Loucy (cell line): ENCODE results near the gene SYNPO.

Experiments
- H2AFZ ChIP-seq: fragments of 200-600 bp; sonication (generic); 2 replicates; pipeline ENCODE4 v1.6.0; 2016; ENCODE audit warnings: antibody characterized with exemption, mild to moderate bottlenecking, low read length, moderate library complexity
- H3F3A ChIP-seq: fragments of 200-600 bp; 2 replicates; pipeline ENCODE4 v1.6.0; 2016; ENCODE audit warnings: antibody characterized with exemption, low read depth, mild to moderate bottlenecking
- H3K27me3 ChIP-seq: fragments of 200-600 bp; sonication (generic); 2 replicates; pipeline ENCODE4 v1.6.1; 2014; ENCODE audit warnings: low read length, mild to moderate bottlenecking; ENCODE audit not compliant: insufficient read depth, poor library complexity, severe bottlenecking
- H3K36me3 ChIP-seq: fragments of 200-600 bp; sonication (generic); 2 replicates; pipeline ENCODE4 v1.6.1; 2016; ENCODE audit warnings: low read length; ENCODE audit not compliant: insufficient read depth
- H3K4me1 ChIP-seq: fragments of 200-600 bp; sonication (generic); 2 replicates; pipeline ENCODE4 v1.5.1; 2014; ENCODE audit warnings: low read length, mild to moderate bottlenecking; ENCODE audit not compliant: insufficient read depth, poor library complexity, severe bottlenecking
- H3K4me2 ChIP-seq: fragments of 200-600 bp; sonication (generic); 2 replicates; pipeline ENCODE4 v1.6.0; 2014; ENCODE audit warnings: antibody characterized with exemption, low read length, low read depth, mild to moderate bottlenecking; ENCODE audit not compliant: poor library complexity, severe bottlenecking
- H3K4me3 ChIP-seq: fragments of 200-600 bp; sonication (generic); 2 replicates; pipeline ENCODE4 v1.5.1; 2014; ENCODE audit warnings: low read length, mild to moderate bottlenecking, mixed read lengths; ENCODE audit not compliant: poor library complexity, severe bottlenecking
- H3K79me2 ChIP-seq: fragments of 200-600 bp; sonication (generic); 2 replicates; pipeline ENCODE4 v1.6.1; 2014; ENCODE audit warnings: low read length; ENCODE audit not compliant: insufficient read depth
- H3K9ac ChIP-seq: fragments of 200-600 bp; sonication (generic); 2 replicates; pipeline ENCODE4 v1.6.0; 2014; ENCODE audit warnings: mild to moderate bottlenecking, low read depth, low read length, moderate library complexity; ENCODE audit not compliant: poor library complexity, severe bottlenecking
- H3K9me2 ChIP-seq: fragments of 200-600 bp; sonication (generic); replicated peaks from 2 replicates; pipeline ENCODE4 v1.6.1; 2016; ENCODE audit warnings: low read depth, low read length, mixed read lengths
- H3K9me3 ChIP-seq: fragments of 200-600 bp; sonication (generic); 2 replicates; pipeline ENCODE4 v1.6.1; 2014; ENCODE audit warnings: mild to moderate bottlenecking, antibody characterized with exemption, low read length, low read depth; ENCODE audit not compliant: insufficient read depth
- H4K20me1 ChIP-seq: fragments of 200-600 bp; sonication (generic); 2 replicates; pipeline ENCODE4 v1.6.0; 2014; ENCODE audit warnings: antibody characterized with exemption, low read length, mild to moderate bottlenecking; ENCODE audit not compliant: insufficient read depth, poor library complexity, severe bottlenecking
- EZH2phosphoT487 ChIP-seq: fragments of 200-600 bp; IDR thresholded peaks from 2 replicates; pipeline ENCODE4 v1.6.1; 2018; ENCODE audit warnings: antibody characterized with exemption, mild to moderate bottlenecking, moderate library complexity, borderline replicate concordance
- TF ChIP-seq, protein P1 (sequence below): fragments of 200-600 bp; sonication (generic); conservative IDR thresholded peaks from 2 replicates; pipeline ENCODE4 v1.5.1; 2014; ENCODE audit warnings: mild to moderate bottlenecking, antibody characterized with exemption, low read length

Gene SYNPO

DNA sequence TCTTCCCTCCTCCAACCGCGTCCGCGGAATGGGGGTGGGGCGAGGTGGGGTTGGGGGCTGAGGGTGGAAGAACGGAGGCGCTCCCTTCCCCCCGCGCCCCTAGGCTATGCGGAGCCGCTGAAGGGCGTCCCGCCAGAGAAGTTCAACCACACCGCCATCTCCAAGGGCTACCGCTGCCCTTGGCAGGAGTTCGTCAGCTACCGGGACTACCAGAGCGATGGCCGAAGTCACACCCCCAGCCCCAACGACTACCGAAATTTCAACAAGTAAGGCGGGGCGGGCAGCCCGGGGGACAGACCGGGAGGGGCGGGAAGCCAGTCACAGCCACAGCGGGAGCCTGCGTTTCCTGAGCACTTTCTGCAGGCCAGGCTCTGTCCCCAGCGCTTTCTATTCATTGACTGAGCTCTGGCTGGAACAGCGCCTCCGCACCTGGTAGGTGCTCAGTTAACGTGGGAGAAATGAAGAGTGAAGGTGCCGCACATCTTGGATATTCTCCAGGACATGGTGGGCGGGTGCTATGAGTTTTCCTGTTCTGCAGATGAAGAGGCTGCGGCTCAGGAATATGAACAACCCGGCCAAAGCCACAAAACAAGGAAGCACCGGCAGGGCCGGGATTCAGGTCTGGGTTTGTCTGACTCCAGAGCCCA is 31.9 kb downstream of the SYNPO start:
- Histone ChIP-seq H3K79me2 (no peaks in the 10 kb centered on the region), H2AFZ (peak overlapping the region; percentile 75), H3K27me3 (no peaks in the 10 kb centered on the region), H3F3A (no peaks in the 10 kb centered on the region; the same call in 1 of the 2 replicates), H3K4me2 (peak overlapping the region; percentile 50), H3K9me2 (no peaks in the 10 kb centered on the region), H3K4me3 (peak overlapping the region; percentile 62), H3K4me1 (no peaks in the 10 kb centered on the region), H3K36me3 (no peaks in the 10 kb centered on the region), H3K9ac (peak overlapping the region; percentile 49), H4K20me1 (no peaks in the 10 kb centered on the region), H3K9me3 (no peaks in the 10 kb centered on the region)
- TF ChIP-seq, protein P1, sequence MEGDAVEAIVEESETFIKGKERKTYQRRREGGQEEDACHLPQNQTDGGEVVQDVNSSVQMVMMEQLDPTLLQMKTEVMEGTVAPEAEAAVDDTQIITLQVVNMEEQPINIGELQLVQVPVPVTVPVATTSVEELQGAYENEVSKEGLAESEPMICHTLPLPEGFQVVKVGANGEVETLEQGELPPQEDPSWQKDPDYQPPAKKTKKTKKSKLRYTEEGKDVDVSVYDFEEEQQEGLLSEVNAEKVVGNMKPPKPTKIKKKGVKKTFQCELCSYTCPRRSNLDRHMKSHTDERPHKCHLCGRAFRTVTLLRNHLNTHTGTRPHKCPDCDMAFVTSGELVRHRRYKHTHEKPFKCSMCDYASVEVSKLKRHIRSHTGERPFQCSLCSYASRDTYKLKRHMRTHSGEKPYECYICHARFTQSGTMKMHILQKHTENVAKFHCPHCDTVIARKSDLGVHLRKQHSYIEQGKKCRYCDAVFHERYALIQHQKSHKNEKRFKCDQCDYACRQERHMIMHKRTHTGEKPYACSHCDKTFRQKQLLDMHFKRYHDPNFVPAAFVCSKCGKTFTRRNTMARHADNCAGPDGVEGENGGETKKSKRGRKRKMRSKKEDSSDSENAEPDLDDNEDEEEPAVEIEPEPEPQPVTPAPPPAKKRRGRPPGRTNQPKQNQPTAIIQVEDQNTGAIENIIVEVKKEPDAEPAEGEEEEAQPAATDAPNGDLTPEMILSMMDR, result no peak
- TF ChIP-seq EZH2phosphoT487, result no peak

DNA sequence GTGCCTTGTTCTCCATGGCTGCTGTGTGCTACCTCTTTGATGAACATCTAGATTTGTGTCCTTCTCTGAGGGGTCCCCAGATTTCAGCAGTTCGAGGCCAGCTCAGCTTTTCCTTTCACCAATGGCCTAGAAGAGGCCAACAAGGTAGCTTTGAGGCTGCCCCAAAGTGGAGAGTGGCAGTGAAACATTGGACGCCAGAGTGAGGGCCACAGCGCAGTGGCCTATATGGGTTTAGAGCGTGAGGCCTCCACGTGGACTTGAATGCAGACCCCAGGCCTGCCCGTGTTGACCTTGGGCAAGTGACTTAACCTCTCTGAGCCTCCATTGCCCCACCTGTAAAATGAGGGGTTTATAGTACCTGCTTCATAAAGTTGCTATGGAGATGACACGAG is 32.4 kb downstream of the SYNPO start:
- Histone ChIP-seq H3K9me3 (no peaks in the 10 kb centered on the region), H4K20me1 (no peaks in the 10 kb centered on the region), H3K4me3 (peak overlapping the region; percentile 62), H3K36me3 (no peaks in the 10 kb centered on the region), H2AFZ (peak overlapping the region; percentile 75), H3K9ac (peak overlapping the region; percentile 49), H3K9me2 (no peaks in the 10 kb centered on the region), H3K4me1 (no peaks in the 10 kb centered on the region), H3F3A (no peaks in the 10 kb centered on the region; the same call in 1 of the 2 replicates), H3K79me2 (no peaks in the 10 kb centered on the region), H3K27me3 (no peaks in the 10 kb centered on the region), H3K4me2 (peak overlapping the region; percentile 50)
- no peak for TF ChIP-seq EZH2phosphoT487
- TF ChIP-seq, protein P1, result no peak

DNA sequence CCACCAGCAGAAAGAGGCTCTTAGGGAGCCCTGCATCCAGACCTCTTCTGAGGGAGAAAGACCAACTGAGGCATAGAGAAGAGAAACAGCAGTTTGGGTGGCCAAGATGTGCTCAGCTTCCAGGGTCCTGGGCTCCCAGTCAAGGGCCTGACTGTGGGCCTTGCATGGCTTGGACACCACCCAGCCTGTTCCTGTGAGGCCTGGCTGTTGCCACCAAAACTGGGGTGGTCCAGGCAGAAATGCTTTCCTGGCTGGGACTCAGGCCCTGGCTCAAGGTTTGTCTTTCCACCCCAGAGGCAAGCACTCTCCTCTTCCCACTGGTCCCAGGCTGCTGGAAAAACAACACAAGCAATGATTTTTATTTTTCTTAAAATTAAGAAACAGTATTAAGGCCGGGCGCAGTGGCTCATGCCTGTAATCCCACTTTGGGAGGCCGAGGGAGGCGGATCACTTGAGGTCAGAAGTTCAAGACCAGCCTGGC is 33.9 kb downstream of the SYNPO start:
- Histone ChIP-seq H3K4me3 (no peak overlapping the region), H3K27me3 (no peaks in the 10 kb centered on the region), H3K36me3 (no peaks in the 10 kb centered on the region), H3K4me2 (no peak overlapping the region), H3K79me2 (no peaks in the 10 kb centered on the region), H3K4me1 (no peaks in the 10 kb centered on the region), H2AFZ (no peak overlapping the region), H3F3A (no peaks in the 10 kb centered on the region), H3K9me2 (no peaks in the 10 kb centered on the region), H3K9me3 (no peaks in the 10 kb centered on the region), H3K9ac (no peak overlapping the region), H4K20me1 (no peaks in the 10 kb centered on the region)
- no peak for TF ChIP-seq EZH2phosphoT487
- TF ChIP-seq, protein P1, result no peak
